GM18868 (cell line): ENCODE data around the gene MOB3A.

Experiments used
- ATAC-seq: cut with Tn5 transposase; IDR thresholded peaks from one replicate; pipeline ENCODE4 v1.9.1; 2021; ENCODE audit warnings: mild to moderate bottlenecking, moderate library complexity; ENCODE audit not compliant: unreplicated experiment

The MOB3A gene

DNA sequence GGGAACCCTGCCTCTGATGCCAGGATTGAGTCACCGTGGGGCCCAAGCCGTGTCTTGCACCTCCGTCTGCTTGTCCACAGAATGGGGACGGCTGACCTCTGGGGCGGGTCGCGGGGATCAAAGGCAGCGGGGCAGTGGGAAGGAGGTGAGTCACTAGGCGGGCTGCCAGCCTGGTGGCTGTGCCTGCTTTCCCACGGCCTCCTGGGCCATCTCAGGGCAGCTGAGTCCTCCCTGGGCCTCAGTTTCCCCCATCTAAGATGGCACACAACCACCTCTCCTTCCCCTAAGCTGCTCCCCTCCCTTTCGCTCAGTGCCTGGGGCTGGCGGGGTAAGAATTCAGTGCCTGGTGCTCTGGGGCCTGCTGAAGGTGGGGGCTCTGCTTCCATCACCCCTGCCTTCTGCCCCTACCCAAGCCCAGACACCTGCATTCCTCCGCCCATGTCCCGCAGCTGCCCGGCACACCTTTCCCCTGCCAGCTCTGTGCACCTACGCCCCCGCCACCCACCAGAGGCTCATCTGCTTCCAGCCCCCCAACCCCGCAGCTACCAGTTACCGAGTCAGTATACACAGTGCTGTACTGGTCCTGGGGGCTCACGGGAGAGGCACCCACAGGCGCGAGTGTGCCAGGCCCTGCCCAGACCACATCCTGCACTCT, 48.5 kb downstream of the MOB3A start:
- no peak for ATAC-seq

DNA sequence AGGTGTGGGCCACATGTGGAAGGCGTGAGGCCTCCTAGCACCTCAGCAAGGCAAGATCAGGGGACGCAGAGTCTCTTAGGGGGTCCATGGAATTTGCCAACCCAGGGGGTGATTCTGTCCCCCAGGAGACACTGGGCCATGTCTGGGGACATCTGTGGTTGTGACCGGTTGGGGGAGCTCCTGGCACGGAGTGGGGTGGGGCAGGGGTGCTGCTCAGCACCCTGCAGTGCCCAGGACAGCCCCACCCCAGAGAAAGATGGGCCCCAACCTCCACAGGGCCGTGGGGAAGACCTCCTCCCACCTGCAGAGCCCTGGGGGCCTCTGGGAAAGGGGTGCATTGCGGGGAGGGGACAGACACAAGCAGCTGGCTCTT, 49.1 kb downstream of the MOB3A start:
- no peak for ATAC-seq

DNA sequence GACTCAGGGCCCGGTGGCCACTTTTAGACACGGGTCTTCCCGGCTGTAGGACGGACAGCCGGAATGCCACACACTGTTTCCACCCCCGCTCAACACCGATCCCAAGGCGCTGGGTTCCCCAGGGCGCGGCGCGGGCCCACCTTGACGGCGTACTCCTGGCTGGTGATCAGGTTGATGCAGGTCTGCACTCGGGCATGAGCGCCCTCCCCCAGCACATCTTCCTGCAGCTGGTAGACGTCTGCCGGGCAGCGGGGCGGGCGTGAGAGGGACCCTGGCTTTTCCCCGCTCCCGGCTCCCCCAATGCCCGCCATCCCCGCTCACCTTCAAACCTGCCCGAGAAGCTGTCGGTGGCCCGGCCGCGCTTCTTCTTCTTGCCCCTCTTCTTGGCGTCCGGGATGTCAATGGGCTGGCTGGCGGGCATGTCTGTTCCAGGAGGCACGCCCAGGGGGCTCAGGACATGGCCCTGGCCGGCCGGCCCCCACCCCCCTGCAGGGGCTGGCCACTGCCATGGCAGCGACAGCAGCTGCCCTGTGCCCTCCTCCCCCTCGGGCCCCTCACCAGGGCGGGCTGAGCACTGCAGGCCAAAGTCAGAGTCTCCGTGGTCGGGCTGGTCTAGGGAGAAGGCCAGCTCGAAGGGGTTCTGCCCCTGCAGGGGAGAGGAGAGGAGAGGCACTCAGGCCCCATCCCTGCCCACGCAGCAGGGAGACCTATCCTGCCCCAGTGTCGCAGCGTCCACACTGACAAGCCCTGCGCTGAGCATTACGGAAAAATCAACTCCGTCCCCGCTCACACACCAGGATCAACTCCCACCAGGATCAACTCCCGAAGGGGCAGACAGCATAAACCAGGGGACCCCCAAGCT, 49.8 kb downstream of the MOB3A start:
- no peak for ATAC-seq

DNA sequence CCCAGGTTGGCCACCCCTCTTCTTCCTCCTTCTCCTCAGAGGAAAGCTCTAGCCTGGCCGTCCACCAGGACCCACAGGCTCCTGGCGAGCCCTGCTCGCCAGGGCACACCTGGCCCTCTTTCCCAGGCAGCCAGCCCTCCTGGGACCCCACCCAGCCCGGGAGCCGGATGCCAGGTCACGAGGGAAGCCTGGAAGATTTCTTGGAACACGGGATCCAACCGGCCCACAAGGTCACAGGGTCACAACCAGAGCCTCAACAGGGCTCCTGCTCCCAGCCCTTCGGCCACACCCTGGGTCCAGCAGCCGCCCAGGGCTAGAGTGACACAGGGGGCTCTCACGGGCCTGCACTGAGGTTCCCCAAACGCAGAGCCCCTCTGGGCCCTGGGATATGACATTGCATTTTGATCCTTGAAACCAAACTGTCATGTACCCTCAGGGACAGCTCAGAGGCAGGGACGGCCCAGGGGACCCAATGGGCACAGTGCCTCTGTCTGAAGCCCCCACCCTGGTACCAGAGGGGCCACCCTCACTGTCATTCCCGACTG, 50.6 kb downstream of the MOB3A start:
- ATAC-seq, result no peak

DNA sequence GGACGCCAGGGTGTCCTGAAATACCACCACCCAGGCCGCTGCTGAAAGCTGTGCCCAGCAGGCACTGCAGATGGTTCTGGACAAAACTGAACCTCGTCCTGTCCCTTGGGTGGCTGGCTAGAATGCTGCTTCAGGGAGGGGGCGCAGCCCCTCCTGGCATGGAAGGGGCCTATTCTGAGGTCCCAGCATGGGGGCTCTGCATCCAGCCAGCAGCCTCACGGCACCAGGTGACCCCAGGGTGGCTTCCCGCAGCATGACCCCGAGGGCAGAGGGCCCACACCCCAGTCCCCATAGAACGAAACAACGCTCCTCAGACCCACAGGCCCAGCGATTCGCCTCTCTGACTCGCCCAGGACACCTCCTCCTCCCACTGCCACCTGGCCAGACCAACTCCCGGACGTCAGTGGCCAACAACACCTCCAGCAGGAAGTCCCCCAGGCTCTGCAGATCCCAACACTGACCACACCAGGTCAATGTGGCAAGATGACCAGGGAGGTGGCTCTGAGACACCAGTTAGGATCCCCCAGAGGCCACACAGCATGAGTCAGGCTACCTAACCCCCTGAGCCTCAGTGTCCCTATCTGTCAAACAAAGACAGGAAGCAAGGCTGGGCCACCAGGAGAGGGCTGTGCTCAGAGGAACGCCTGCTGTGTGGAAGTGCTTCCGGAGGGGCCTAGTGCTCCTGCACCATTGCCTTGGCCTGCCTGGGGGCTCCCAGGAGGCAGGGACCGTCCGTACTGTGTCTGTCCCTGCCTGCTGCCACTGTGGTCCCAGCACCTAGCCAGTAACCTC, 51.2 kb downstream of the MOB3A start:
- no peak for ATAC-seq

DNA sequence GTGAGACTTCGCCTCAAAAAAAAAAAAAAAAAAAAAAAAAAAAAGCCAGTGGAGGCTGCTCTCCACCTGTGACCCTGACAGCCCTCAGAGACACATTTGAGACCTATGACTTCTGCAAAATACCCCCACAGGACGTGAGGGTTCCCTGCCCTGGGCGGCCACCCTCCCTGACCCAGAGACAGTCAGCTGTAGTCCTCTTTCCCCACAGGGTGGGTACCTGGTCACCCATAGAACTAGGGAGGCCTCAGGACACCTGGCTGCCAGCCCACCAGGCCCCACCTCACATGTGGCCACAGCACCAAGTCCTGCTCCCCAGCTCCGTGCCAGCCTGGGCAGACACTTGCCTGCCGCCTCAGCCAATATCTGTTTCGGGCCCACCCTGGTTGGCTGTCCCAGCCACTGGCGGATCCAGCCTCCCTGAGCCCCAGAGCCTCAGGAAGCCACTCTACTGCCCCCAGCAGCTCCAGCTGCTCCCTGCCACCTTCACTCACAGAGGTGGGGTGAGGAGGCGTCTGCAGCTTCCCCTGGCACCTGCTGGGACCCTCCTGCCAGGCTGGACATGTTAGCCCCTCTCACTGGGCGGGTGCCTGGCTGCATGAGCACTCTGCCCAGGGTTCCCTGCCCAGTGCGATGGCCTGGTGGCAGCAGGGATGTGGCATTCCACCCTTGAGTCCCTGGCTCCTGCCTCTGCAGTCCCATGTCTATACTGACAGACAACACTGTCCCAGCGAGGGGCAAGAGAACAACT, 52.0 kb downstream of the MOB3A start:
- ATAC-seq, result no peak

- ATAC-seq, result no peak
Measured at GRCh38 chr19:2043251-2043641, 52.9 kb downstream of the MOB3A start.

GRCh38 chr19:2042485-2043250, 53.5 kb downstream of the MOB3A start:
- ATAC-seq, result no peak

DNA sequence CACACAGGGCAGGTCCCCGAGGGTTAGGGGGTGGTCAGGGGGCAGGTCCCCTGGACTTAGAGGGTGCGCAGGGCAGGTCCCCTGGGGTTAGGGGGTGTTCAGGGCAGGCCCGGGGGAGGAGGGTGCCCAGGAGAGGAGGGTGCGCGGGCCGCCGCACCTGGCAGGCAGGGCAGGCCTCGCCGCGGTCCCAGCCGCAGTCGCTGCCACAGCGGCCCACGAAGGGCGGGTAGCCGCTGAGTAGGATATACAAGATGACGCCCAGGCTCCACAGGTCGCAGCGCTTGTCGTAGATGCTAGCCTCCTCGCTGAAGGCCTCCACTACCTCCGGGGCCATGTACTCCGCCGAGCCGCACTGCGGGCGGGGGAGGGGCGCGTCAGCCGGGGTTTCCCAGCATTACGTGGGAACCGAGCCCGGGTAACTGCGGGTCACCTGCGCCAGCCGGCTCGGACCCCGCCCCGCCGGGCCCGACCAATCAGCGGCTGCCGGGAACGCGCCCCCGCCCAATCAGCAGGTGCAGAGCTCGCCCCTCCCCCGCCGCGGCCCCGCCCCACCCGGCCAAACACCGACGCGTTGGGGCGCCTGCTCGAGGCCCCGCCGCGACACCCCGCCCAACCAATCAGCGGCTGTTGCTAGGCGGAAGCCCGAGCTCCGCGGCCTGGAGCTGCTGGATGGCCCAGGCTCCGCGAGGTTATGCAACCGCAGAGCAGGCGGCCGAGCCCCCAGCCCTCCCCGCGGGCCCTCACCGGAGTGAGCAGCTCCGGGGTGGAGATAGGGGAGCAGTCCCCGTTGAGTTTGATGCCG, 54.2 kb downstream of the MOB3A start:
- ATAC-seq, result peak; percentile 69

GRCh38 chr19:2041433-2041682, 54.8 kb downstream of the MOB3A start:
- ATAC-seq, result no peak

GRCh38 chr19:2040647-2041432, 55.3 kb downstream of the MOB3A start:
- ATAC-seq, result no peak

GRCh38 chr19:2039959-2040646, 56.0 kb downstream of the MOB3A start:
- ATAC-seq, result no peak

GRCh38 chr19:2039089-2039958, 56.8 kb downstream of the MOB3A start:
- no peak for ATAC-seq

DNA sequence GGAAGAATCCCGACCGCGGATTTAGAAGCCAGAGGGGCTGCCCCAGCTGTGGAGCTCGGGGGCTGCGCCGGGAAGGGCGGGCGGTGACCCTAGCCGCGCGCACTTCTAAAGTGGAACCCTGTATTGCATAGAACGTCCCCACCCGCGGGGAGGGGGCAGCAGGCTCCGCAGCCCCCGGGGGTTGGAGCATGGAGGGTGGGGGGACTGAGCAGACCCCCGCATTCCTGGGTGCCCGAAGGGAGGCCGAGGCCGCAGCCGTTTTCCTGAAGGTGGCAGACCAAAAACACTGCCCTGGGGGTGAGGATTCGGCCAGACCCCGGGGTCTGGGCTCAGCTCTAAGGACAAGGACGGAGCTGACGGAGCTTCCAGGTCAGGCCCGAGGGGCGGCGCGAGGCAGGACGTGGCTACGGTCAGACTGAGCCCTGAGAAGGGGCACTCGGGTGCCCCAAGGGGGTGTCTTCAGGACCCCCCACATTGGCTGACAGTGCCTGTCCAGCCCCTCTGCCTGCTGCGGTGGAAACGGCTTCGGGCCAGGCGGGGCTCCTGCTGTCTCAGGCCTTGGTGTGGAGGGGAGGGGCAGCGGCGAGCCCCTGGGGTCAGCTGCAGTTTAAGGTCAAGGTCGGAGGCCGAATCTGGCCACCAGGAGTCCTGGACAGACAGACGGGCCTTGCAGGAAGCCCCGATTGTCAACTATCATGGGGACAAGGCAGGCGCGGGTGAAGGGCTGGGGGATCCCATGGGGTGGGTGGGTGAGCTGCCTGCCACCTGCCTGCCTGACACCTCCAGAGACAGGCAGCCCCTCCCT, 57.6 kb downstream of the MOB3A start:
- no peak for ATAC-seq

DNA sequence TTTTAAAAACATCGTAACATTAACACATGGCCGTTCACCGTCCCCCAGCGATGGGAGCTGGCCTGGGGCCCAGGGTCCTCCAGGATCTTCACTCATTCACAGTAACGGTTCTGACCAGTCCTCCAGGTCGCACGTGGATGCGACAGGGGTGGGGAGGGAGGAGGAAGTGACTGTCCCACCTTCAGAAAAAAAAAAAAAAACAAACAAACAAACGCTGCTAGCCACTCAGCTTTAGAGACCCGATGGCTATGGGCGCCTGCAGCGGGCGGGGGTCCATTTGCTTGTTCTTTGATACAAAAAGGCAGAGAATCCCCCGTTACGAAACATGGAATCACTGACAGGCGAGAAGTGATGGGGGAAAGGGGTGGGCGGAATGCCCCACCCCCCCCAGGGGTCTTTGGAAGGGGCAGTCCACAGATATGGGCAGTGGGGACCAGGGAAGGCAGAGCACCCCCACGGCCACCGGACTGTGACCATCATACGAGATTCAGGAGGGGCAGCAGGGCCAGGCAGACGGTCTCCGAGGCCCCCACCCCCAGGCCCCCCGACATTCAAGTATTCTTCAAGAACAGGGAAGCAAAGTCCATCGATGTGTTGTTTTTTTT, 58.4 kb downstream of the MOB3A start:
- ATAC-seq, result no peak

DNA sequence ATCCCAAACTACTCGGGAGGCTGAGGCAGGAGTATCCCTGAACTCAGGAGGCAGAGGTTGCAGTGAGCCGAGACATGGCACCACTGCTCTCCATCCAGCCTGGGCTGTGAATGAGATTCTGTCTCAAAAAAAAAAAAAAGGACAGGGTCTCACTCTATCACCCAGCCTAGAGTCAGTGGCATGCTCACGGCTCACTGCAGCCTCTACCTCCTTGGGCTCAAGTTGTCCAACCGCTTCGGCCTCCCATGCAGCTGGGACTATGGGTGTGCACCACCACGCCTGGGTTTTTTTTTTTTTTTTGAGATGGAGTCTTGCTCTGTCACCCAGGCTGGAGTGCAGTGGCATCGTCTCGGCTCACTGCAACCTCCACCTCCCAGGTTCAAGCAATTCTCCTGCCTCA, 59.7 kb downstream of the MOB3A start:
- no peak for ATAC-seq
